GM19372 (cell line): Measurements from ENCODE around the gene B4GALNT3.
A peak's percentile ranks its signal among the peaks of the same experiment; 100 is the strongest.
"Not testable (repeated sequence)": the region's sequence is repeated elsewhere in the genome, so short reads cannot be mapped to it uniquely, and the experiment has no call there.

ENCODE experiments used
- ATAC-seq: cut with Tn5 transposase; IDR thresholded peaks from one replicate; pipeline ENCODE4 v1.9.1; 2021; ENCODE audit warnings: mild to moderate bottlenecking, low read depth, moderate library complexity; ENCODE audit not compliant: unreplicated experiment

B4GALNT3 gene

DNA sequence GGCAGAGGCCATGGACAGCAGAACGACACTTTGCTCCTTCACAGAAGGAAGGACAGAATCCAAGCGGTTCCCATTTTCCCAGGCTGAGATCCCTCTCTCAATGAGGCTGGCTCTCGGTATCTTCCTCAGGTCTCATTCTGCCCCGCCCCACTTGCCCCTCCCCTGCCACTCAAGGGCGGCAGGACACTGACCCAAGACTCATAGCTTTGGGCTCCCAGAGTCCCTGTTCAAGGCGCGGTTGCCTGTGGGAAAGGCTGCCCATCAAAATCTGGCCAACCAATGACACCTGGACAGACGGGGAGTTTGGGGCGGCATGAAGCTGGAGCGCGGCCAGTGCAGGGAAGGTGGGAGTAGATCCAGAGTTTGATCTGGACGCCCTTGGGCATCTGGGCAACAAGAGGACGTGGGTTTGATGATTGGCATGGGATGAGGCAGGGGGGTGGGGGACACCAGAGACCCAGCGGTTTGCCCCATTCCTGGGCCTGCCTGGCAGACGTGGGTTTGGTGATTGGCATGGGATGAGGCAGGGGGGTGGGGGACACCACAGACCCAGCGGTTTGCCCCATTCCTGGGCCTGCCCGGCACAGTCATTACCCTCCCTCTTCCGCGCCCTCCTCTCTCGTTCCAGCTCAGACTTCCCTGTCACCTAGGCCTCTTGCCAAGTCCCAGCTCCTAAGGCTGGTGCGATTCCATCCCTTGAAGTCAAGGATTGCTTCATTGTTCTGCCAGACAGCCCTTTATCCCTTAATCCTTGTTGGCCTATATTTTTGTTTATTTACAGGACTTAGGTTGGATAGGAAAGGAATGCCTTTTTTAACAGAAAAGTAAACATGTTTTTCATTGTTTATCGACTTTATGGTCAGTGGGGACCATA is 111.4 kb downstream of the B4GALNT3 start:
- no peak for ATAC-seq

GRCh38 chr12:571795-572531 is 112.2 kb downstream of the B4GALNT3 start:
- no peak for ATAC-seq

DNA sequence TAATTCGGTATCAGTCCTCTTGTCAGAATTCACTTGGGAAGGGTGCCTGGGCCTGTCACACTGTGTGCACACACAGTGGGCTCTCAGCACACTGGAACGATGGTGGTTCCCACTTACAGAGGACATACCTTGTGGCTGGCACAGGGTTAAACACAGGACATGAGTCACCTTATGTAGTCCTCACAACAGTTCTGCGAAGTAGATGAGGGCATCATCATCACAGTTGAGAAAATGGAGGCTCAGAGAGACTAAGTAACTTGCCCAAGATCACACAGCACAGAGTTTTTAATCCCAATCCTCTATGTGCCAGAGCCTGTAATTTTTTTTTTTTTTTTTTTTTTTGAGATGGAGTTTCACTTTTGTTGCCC is 112.8 kb downstream of the B4GALNT3 start:
- ATAC-seq = no peak

DNA sequence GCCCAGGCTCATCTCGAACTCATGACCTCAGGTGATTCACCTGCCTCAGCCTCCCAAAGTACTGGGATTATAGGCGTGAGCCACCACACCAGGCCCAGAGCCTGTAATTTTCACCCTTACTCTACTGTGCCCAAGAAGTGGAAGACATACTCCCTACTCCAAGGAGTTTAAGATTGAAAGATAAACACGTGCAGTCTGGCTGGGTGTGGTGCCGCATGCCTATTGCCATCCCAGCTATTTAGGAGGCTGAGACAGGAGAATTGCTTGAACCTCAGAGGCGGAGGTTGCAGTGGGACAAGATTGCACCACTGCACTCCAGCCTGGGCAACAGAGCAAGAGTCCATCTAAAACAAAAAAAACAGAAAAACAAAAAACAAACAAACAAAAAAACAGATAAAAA is 113.5 kb downstream of the B4GALNT3 start:
- no peak for ATAC-seq

DNA sequence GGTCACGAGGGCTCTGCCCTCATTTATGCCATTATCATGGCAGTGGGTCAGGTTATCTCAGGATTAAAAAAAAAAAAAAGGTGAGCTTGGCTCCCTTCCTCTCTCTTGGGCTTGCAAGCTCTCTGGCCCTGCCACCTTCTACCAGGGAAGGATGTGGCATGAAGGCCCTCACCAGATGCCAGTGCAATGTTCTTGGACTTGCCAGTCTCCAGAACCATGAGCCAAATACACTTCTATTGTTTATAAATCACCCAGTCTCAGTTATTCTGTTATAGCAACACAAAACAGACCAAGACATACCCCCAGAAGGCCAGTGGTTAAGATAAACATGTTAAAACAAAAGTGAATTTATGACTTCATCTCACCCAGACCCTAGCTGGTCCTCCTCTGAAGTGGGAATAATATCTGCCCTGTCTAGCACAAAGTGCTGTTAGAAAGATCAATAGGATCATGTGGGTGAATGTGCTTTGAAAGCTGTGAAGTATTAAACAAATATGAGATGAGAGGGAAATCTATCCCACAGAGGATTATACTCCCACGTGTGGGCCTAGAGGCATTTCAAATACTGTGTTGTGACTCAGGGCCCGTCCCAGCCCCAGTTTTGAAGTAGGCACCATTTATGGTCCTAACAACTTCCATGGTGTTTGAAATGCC is 114.9 kb downstream of the B4GALNT3 start:
- no peak for ATAC-seq

DNA sequence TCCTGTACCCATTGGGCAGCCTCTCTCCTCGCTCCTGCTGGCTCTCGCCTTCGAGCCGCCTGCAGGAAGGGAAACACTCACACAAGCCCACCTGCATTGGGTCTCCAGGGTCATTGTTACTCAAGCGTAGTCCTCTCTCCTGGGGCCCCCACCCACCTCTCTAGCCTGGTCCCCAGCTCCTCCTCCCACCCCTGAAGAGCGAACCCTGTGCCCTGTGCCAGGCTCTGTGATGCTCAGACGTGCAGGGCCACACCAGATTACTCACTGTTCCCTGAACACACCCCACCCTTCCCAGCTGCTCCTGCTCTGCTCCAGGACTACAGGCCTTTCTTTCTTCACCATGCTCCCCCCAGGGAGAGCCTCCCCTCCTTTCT is 115.4 kb downstream of the B4GALNT3 start:
- ATAC-seq = no peak

- ATAC-seq = peak; percentile 68
Measured at GRCh38 chr12:575948-576614, 116.3 kb downstream of the B4GALNT3 start.

DNA sequence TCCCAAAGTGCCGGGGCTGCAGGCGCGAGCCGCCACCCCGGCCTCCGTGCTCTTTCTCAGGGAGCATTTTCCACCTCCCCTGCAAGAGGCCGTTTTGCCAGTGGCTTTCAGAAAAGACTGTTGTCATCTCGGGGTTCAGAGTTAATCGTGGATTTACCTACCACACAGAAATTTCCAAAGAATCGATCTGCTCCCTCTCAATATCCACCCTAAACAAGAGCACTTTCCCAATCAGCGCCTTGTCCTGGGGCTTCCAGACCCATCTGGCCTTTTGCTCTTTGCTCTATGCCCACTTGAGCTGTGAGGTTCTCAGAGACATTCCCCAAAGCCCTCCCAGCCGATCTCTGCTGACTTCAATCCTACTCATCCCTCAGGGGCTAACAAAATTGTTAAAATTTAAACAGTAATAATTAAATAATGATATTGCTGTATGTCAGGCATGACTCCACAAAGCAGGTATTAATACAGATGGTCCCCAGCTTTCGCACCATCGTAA is 116.9 kb downstream of the B4GALNT3 start:
- no peak for ATAC-seq

GRCh38 chr12:577994-578747 is 118.4 kb downstream of the B4GALNT3 start:
- not testable (repeated sequence) for ATAC-seq

DNA sequence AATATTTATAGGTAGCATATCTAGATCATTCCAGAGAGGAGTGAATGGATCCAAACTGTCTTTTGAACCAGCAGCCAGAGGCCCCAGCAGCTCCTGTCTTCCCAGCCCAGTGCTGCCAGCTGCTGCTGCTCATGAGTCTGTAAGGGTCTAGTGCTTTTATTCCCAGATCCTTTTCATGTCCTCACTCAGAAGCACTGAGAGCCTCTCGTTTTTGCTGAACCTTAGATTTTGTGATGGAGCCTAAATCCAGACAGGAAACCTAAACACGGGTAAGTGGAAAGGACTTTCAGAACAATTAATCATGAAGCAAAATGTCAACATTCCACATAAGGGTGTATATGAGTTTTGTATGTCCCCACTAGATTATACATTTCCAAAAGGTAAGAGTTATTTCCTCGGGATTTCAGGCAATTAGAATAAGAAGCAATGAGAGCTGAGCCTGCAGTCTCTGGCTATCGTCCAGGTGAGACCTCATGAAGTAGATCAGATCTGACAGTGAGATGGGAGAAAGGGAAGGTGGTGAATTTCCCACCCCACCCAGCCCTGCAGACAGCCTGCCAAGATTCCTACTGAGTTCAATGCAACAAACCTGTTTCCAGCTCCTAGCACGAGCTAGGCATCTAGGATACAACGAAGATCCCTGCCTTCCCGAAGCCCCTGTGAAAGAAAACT is 119.1 kb downstream of the B4GALNT3 start:
- ATAC-seq = no peak

- ATAC-seq = no peak
Measured at GRCh38 chr12:579420-580110, 119.8 kb downstream of the B4GALNT3 start.

- ATAC-seq = no peak
Measured at GRCh38 chr12:580813-581212, 121.1 kb downstream of the B4GALNT3 start.

- ATAC-seq = no peak
Measured at GRCh38 chr12:581321-581720, 121.6 kb downstream of the B4GALNT3 start.

DNA sequence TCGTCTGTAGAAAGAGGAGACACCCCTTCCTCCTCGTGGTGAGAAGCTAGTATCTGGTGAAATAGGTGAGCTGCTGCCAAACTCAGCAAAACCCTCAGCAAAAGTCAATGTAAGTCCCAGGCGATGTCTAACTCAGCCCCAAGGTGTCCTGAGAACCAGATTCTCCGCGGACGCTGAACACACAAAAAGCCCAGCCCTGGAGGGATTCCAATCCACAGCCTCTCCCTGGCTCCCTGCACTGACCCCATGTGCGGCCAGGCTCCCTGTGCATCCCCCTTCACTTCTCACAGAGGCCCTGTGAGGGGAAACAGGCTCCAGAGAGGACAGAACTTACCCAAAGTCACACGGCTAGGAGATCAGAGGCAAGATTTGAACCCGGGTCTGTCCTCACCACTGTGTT is 122.0 kb downstream of the B4GALNT3 start:
- ATAC-seq = no peak

GRCh38 chr12:583251-583869 is 123.6 kb downstream of the B4GALNT3 start:
- no peak for ATAC-seq

- no peak for ATAC-seq
Measured at GRCh38 chr12:585062-586061, 125.6 kb downstream of the B4GALNT3 start.
